ENCODE data around the gene TMEM178B.

- TF ChIP-seq CTCF (conservative IDR thresholded peaks at IDR 0.05; ENCODE audit: low read depth, low read length) (no peak), POLR2A (IDR thresholded peaks at IDR 0.05; ENCODE audit: low read depth, low read length) (no peak), CEBPB (IDR thresholded peaks at IDR 0.05; ENCODE audit: low read depth, low read length) (no peak), FOS (IDR thresholded peaks at IDR 0.05; ENCODE audit: low read depth, low read length) (no peak), MAFK (IDR thresholded peaks at IDR 0.05; ENCODE audit: low read depth, low read length) (no peak), CHD1 (IDR thresholded peaks at IDR 0.05; ENCODE audit: low read depth, low read length) (no peak), RFX5 (IDR thresholded peaks at IDR 0.05; ENCODE audit: low read depth, low read length) (no peak), ELK1 (IDR thresholded peaks at IDR 0.05; ENCODE audit: borderline replicate concordance, low read depth, low read length) (no peak), RAD21 (IDR thresholded peaks at IDR 0.05; ENCODE audit: low read length) (no peak), BHLHE40 (IDR thresholded peaks at IDR 0.05; ENCODE audit: low read depth, low read length) (no peak)
These were observed 154.6 kb downstream of the TMEM178B start for GRCh38 chr7:141228482-141228881.

Measured in IMR-90 (cell line).